ENCODE measurements around the gene ESRRG.

ESRRG gene

GRCh38 chr1:216598448-216598847 is 124.8 kb downstream of the ESRRG start:
- Histone ChIP-seq H3K23ac (ENCODE audit: low read depth, low read length, poor library complexity) (no peak overlapping the region), H2BK15ac (ENCODE audit: low read length) (no peak overlapping the region), H2AFZ (ENCODE audit: low read length) (no peak overlapping the region), H3K9me3 (replicated peaks in 1 of 2; ENCODE audit: control insufficient read depth in 2 of 2, insufficient read depth in 1 of 2, low read depth in 1 of 2, low read length in 2 of 2) (no peaks in the 10 kb centered on the region), H4K91ac (ENCODE audit: low read depth, low read length, poor library complexity) (no peak overlapping the region), H3K4me2 (ENCODE audit: insufficient read depth, low read length, poor library complexity, severe bottlenecking) (no peak overlapping the region), H3K18ac (ENCODE audit: low read length) (no peak overlapping the region), H2BK5ac (ENCODE audit: low read length) (no peak overlapping the region), H3K27me3 (ENCODE audit: control insufficient read depth in 3 of 3, insufficient read depth in 3 of 3, low read depth in 1 of 3, low read length in 3 of 3) (no peaks in the 10 kb centered on the region), H2BK120ac (ENCODE audit: low read depth, low read length) (no peak overlapping the region), H2BK12ac (ENCODE audit: low read length) (no peak overlapping the region), H2AK5ac (ENCODE audit: low read depth, low read length) (no peak overlapping the region), H3K27ac (replicated peaks; ENCODE audit: low read length) (peak overlapping the region; percentile 56), H3K4ac (ENCODE audit: low read length) (no peak overlapping the region), H3K9ac (ENCODE audit: low read depth, low read length, poor library complexity) (no peak overlapping the region), H3K4me3 (ENCODE audit: low read length in 2 of 2) (no peak overlapping the region), H3K36me3 (replicated peaks in 1 of 2; ENCODE audit: control insufficient read depth in 2 of 2, insufficient read depth in 2 of 2, low read length in 2 of 2) (no peaks in the 10 kb centered on the region), H3K14ac (ENCODE audit: low read length) (no peak overlapping the region), H3K4me1 (ENCODE audit: control insufficient read depth in 2 of 2, insufficient read depth in 1 of 2, low read depth in 1 of 2, low read length in 2 of 2) (peaks cover 11 to 17% of the 10 kb centered on the region in 2 donors), H4K8ac (ENCODE audit: low read depth, low read length) (no peak overlapping the region), H3K79me1 (ENCODE audit: low read depth, low read length) (no peaks in the 10 kb centered on the region)
- peak; percentile 51 for DNase-seq (ENCODE audit: low spot score)

- Histone ChIP-seq H2BK5ac (ENCODE audit: low read length) (no peak overlapping the region), H2BK15ac (ENCODE audit: low read length) (no peak overlapping the region), H3K9ac (ENCODE audit: low read depth, low read length, poor library complexity) (no peak overlapping the region), H3K9me3 (replicated peaks in 1 of 2; ENCODE audit: control insufficient read depth in 2 of 2, insufficient read depth in 1 of 2, low read depth in 1 of 2, low read length in 2 of 2) (no peaks in the 10 kb centered on the region), H3K4me3 (ENCODE audit: low read length in 2 of 2) (no peak overlapping the region), H3K36me3 (replicated peaks in 1 of 2; ENCODE audit: control insufficient read depth in 2 of 2, insufficient read depth in 2 of 2, low read length in 2 of 2) (no peaks in the 10 kb centered on the region), H2BK120ac (ENCODE audit: low read depth, low read length) (no peak overlapping the region), H3K4me1 (ENCODE audit: control insufficient read depth in 2 of 2, insufficient read depth in 1 of 2, low read depth in 1 of 2, low read length in 2 of 2) (peaks cover 11 to 15% of the 10 kb centered on the region in 2 donors), H3K27ac (replicated peaks; ENCODE audit: low read length) (peak overlapping the region; percentile 82), H3K18ac (ENCODE audit: low read length) (no peak overlapping the region), H3K4me2 (ENCODE audit: insufficient read depth, low read length, poor library complexity, severe bottlenecking) (peak overlapping the region; percentile 12), H4K8ac (ENCODE audit: low read depth, low read length) (no peak overlapping the region), H4K91ac (ENCODE audit: low read depth, low read length, poor library complexity) (no peak overlapping the region), H3K23ac (ENCODE audit: low read depth, low read length, poor library complexity) (no peak overlapping the region), H2AFZ (ENCODE audit: low read length) (peak overlapping the region; percentile 72), H2BK12ac (ENCODE audit: low read length) (no peak overlapping the region), H3K79me1 (ENCODE audit: low read depth, low read length) (no peaks in the 10 kb centered on the region), H3K4ac (ENCODE audit: low read length) (no peak overlapping the region), H3K27me3 (ENCODE audit: control insufficient read depth in 3 of 3, insufficient read depth in 3 of 3, low read depth in 1 of 3, low read length in 3 of 3) (no peaks in the 10 kb centered on the region), H2AK5ac (ENCODE audit: low read depth, low read length) (no peak overlapping the region), H3K14ac (ENCODE audit: low read length) (no peak overlapping the region)
- WGBS, 2 donors (ENCODE audit: extremely low coverage in 2 of 2, insufficient read length in 2 of 2, insufficient replicate concordance in 1 of 2) = no CpG with 5 or more reads among the region's 7 CpGs
- DNase-seq (ENCODE audit: low spot score) = no peak
Observed at GRCh38 chr1:216596281-216596862, 126.9 kb downstream of the ESRRG start.

- peaks cover 0 to 1% of the 10 kb centered on the region in 2 donors for H3K4me1 ChIP-seq (ENCODE audit: control insufficient read depth in 2 of 2, insufficient read depth in 1 of 2, low read depth in 1 of 2, low read length in 2 of 2)
- no peaks in the 10 kb centered on the region for H3K36me3 ChIP-seq (replicated peaks in 1 of 2; ENCODE audit: control insufficient read depth in 2 of 2, insufficient read depth in 2 of 2, low read length in 2 of 2)
- H2BK120ac ChIP-seq (ENCODE audit: low read depth, low read length) = no peak overlapping the region
- H3K4me3 ChIP-seq (ENCODE audit: low read length in 2 of 2) = no peak overlapping the region
- H3K14ac ChIP-seq (ENCODE audit: low read length) = no peak overlapping the region
- no peak overlapping the region for H4K91ac ChIP-seq (ENCODE audit: low read depth, low read length, poor library complexity)
- H3K4me2 ChIP-seq (ENCODE audit: insufficient read depth, low read length, poor library complexity, severe bottlenecking) = no peak overlapping the region
- H2AFZ ChIP-seq (ENCODE audit: low read length) = no peak overlapping the region
- H3K4ac ChIP-seq (ENCODE audit: low read length) = no peak overlapping the region
- H3K9ac ChIP-seq (ENCODE audit: low read depth, low read length, poor library complexity) = no peak overlapping the region
- H3K18ac ChIP-seq (ENCODE audit: low read length) = no peak overlapping the region
- no peak overlapping the region for H2AK5ac ChIP-seq (ENCODE audit: low read depth, low read length)
- no peak overlapping the region for H4K8ac ChIP-seq (ENCODE audit: low read depth, low read length)
- H3K27ac ChIP-seq (replicated peaks; ENCODE audit: low read length) = no peak overlapping the region
- H3K23ac ChIP-seq (ENCODE audit: low read depth, low read length, poor library complexity) = no peak overlapping the region
- DNase-seq (ENCODE audit: low spot score) = no peak
- H2BK5ac ChIP-seq (ENCODE audit: low read length) = no peak overlapping the region
- H3K27me3 ChIP-seq (ENCODE audit: control insufficient read depth in 3 of 3, insufficient read depth in 3 of 3, low read depth in 1 of 3, low read length in 3 of 3) = no peaks in the 10 kb centered on the region
- H2BK12ac ChIP-seq (ENCODE audit: low read length) = no peak overlapping the region
- peaks cover 4 to 5% of the 10 kb centered on the region in 2 donors for H3K9me3 ChIP-seq (replicated peaks in 1 of 2; ENCODE audit: control insufficient read depth in 2 of 2, insufficient read depth in 1 of 2, low read depth in 1 of 2, low read length in 2 of 2)
- H2BK15ac ChIP-seq (ENCODE audit: low read length) = no peak overlapping the region
- H3K79me1 ChIP-seq (ENCODE audit: low read depth, low read length) = no peaks in the 10 kb centered on the region
Observed at GRCh38 chr1:216587715-216588114, 135.5 kb downstream of the ESRRG start.

- Histone ChIP-seq H3K4me3 (ENCODE audit: low read length in 2 of 2) (no peak overlapping the region), H3K36me3 (replicated peaks in 1 of 2; ENCODE audit: control insufficient read depth in 2 of 2, insufficient read depth in 2 of 2, low read length in 2 of 2) (no peaks in the 10 kb centered on the region), H2BK5ac (ENCODE audit: low read length) (no peak overlapping the region), H3K14ac (ENCODE audit: low read length) (no peak overlapping the region), H2BK15ac (ENCODE audit: low read length) (no peak overlapping the region), H3K23ac (ENCODE audit: low read depth, low read length, poor library complexity) (no peak overlapping the region), H4K91ac (ENCODE audit: low read depth, low read length, poor library complexity) (no peak overlapping the region), H2BK12ac (ENCODE audit: low read length) (no peak overlapping the region), H2BK120ac (ENCODE audit: low read depth, low read length) (no peak overlapping the region), H3K9ac (ENCODE audit: low read depth, low read length, poor library complexity) (no peak overlapping the region), H2AK5ac (ENCODE audit: low read depth, low read length) (no peak overlapping the region), H3K4ac (ENCODE audit: low read length) (no peak overlapping the region), H2AFZ (ENCODE audit: low read length) (no peak overlapping the region), H3K9me3 (replicated peaks in 1 of 2; ENCODE audit: control insufficient read depth in 2 of 2, insufficient read depth in 1 of 2, low read depth in 1 of 2, low read length in 2 of 2) (peaks cover 4 to 5% of the 10 kb centered on the region in 2 donors), H3K4me1 (ENCODE audit: control insufficient read depth in 2 of 2, insufficient read depth in 1 of 2, low read depth in 1 of 2, low read length in 2 of 2) (peaks cover 3 to 8% of the 10 kb centered on the region in 2 donors), H4K8ac (ENCODE audit: low read depth, low read length) (no peak overlapping the region), H3K27me3 (ENCODE audit: control insufficient read depth in 3 of 3, insufficient read depth in 3 of 3, low read depth in 1 of 3, low read length in 3 of 3) (no peaks in the 10 kb centered on the region), H3K18ac (ENCODE audit: low read length) (no peak overlapping the region), H3K4me2 (ENCODE audit: insufficient read depth, low read length, poor library complexity, severe bottlenecking) (no peak overlapping the region), H3K27ac (replicated peaks; ENCODE audit: low read length) (peak overlapping the region; percentile 91), H3K79me1 (ENCODE audit: low read depth, low read length) (no peaks in the 10 kb centered on the region)
- DNase-seq (ENCODE audit: low spot score) = peak; percentile 63
- no CpG with 5 or more reads among the region's 2 CpGs for WGBS, 2 donors (ENCODE audit: extremely low coverage in 2 of 2, insufficient read length in 2 of 2, insufficient replicate concordance in 1 of 2)
Observed at GRCh38 chr1:216582151-216582550, 141.1 kb downstream of the ESRRG start.
